ENCODE measurements around the gene POLRMT. TPM values are rescaled to one million over a fixed set of nuclear protein-coding genes. Genes with fewer than 3 reads are reported as not detected.

The POLRMT gene
- total RNA-seq, 1 experiment from 2014 or later: 40.9 TPM

GRCh38 chr19:625257-625656 lies 8.1 kb downstream of the POLRMT start:
- DNase-seq (ENCODE audit: unreplicated experiment): no peak
- Mint-ChIP-seq H3K27me3 (ENCODE audit: insufficient read depth, unreplicated experiment) (no peaks in the 10 kb centered on the region), H3K4me1 (ENCODE audit: insufficient read depth, unreplicated experiment) (peaks cover 5% of the 10 kb centered on the region), H3K9me3 (ENCODE audit: unreplicated experiment) (no peaks in the 10 kb centered on the region), H3K36me3 (ENCODE audit: insufficient read depth, unreplicated experiment) (peaks cover 43% of the 10 kb centered on the region), H3K4me3 (ENCODE audit: unreplicated experiment) (no peak overlapping the region), H3K27ac (ENCODE audit: low read depth, unreplicated experiment) (no peak overlapping the region)
- BruUV-seq (replicated peaks): no TSS peak
- intact Hi-C loops (cut with micrococcal nuclease): no loop called here
- POLR2A ChIA-PET: interaction anchor here (0.6 to 1.9 kb wide), 2 partner anchors 13 to 58 kb away, joined by 3 to 4 read pairs; no protein-coding TSS in a partner anchor
- CTCF ChIA-PET: interaction anchor here (0.6 kb wide), 1 partner anchor 98 kb away, joined by 3 read pairs; no protein-coding TSS in a partner anchor
- TF ChIP-seq CTCF (IDR thresholded peaks at IDR 0.05; ENCODE audit: unreplicated experiment): no peak

DNA sequence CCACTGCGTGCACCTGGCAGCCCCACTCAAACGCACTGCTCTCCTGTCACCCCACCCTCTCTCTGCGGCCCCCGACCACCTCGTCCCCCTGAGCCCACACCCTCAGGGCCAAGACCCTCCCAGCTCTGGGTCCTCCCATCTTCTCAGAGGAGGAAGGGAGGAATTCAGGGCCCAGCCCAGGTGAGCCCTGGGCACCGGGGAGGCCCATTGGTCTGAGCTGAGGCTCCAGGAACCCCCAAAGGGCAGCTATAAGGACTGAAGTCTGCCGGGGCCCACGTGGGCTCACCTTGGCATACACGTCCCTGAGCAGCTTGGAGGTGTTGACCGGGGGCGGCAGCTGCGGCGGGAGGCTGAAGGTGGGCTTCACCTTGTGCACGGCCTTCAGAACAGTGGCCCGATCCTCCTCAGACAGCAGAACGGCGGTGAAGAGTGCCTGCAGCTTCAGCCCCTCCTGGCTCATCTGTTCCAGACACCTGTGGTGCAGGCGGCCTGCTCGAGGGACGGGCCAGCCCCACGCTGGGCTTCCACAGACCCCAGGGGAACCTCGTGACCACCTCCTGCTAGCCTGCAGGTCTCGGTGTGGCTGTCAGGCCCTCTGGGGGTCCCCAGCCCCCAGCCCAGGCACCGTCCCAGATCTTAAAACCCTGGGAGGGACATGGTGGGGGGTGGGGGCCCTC lies 8.8 kb downstream of the POLRMT start:
- BruUV-seq (replicated peaks): no TSS peak
- DNase-seq (ENCODE audit: unreplicated experiment): no peak
- H3K4me1 Mint-ChIP-seq (ENCODE audit: insufficient read depth, unreplicated experiment): peaks cover 5% of the 10 kb centered on the region
- no peaks in the 10 kb centered on the region for H3K9me3 Mint-ChIP-seq (ENCODE audit: unreplicated experiment)
- TF ChIP-seq CTCF (IDR thresholded peaks at IDR 0.05; ENCODE audit: unreplicated experiment): no peak
- CTCF ChIA-PET: no interaction called here
- H3K36me3 Mint-ChIP-seq (ENCODE audit: insufficient read depth, unreplicated experiment): peaks cover 38% of the 10 kb centered on the region
- no peaks in the 10 kb centered on the region for H3K27me3 Mint-ChIP-seq (ENCODE audit: insufficient read depth, unreplicated experiment)
- POLR2A ChIA-PET: interaction anchor here (0.6 kb wide), 1 partner anchor 58 kb away, joined by 3 read pairs; no protein-coding TSS in a partner anchor
- no peak overlapping the region for H3K27ac Mint-ChIP-seq (ENCODE audit: low read depth, unreplicated experiment)
- H3K4me3 Mint-ChIP-seq (ENCODE audit: unreplicated experiment): no peak overlapping the region
- intact Hi-C loops (cut with micrococcal nuclease): no loop called here

- Mint-ChIP-seq H3K4me3 (ENCODE audit: unreplicated experiment) (no peak overlapping the region), H3K27ac (ENCODE audit: low read depth, unreplicated experiment) (no peak overlapping the region), H3K27me3 (ENCODE audit: insufficient read depth, unreplicated experiment) (no peaks in the 10 kb centered on the region), H3K9me3 (ENCODE audit: unreplicated experiment) (no peaks in the 10 kb centered on the region), H3K4me1 (ENCODE audit: insufficient read depth, unreplicated experiment) (peaks cover 5% of the 10 kb centered on the region), H3K36me3 (ENCODE audit: insufficient read depth, unreplicated experiment) (peaks cover 39% of the 10 kb centered on the region)
- no peak for DNase-seq (ENCODE audit: unreplicated experiment)
- ChIA-PET CTCF (no interaction called here), POLR2A (interaction anchor here (0.8 kb wide), 1 partner anchor 23 kb away, joined by 3 read pairs; no protein-coding TSS in a partner anchor)
- intact Hi-C loops (cut with micrococcal nuclease): no loop called here
- TF ChIP-seq CTCF (IDR thresholded peaks at IDR 0.05; ENCODE audit: unreplicated experiment): no peak
- no TSS peak for BruUV-seq (replicated peaks)
Measured at GRCh38 chr19:623974-624373, 9.4 kb downstream of the POLRMT start.

- intact Hi-C loops (cut with micrococcal nuclease): no loop called here
- Mint-ChIP-seq H3K4me1 (ENCODE audit: insufficient read depth, unreplicated experiment) (peaks cover 3% of the 10 kb centered on the region), H3K27me3 (ENCODE audit: insufficient read depth, unreplicated experiment) (no peaks in the 10 kb centered on the region), H3K36me3 (ENCODE audit: insufficient read depth, unreplicated experiment) (peaks cover 39% of the 10 kb centered on the region), H3K4me3 (ENCODE audit: unreplicated experiment) (no peak overlapping the region), H3K9me3 (ENCODE audit: unreplicated experiment) (no peaks in the 10 kb centered on the region), H3K27ac (ENCODE audit: low read depth, unreplicated experiment) (no peak overlapping the region)
- CTCF ChIA-PET: interaction anchor here (0.6 kb wide), 1 partner anchor 34 kb away, joined by 3 read pairs; no protein-coding TSS in a partner anchor
- TF ChIP-seq CTCF (IDR thresholded peaks at IDR 0.05; ENCODE audit: unreplicated experiment): no peak
- no peak for DNase-seq (ENCODE audit: unreplicated experiment)
- POLR2A ChIA-PET: interaction anchor here (0.8 kb wide), 1 partner anchor 22 kb away, joined by 3 read pairs; no protein-coding TSS in a partner anchor
- BruUV-seq (replicated peaks): no TSS peak
Measured at GRCh38 chr19:623175-623916, 10.0 kb downstream of the POLRMT start.
